Thymus (tissue), 14 donors: ENCODE data around the gene DCUN1D4. TPM values are rescaled to one million over a fixed set of nuclear protein-coding genes. Genes with fewer than 3 reads are reported as not detected.

Experiments
- DNase-seq, 9 donors: peaks; one replicate each; pipeline ENCODE4 v3.0.0-alpha.2; 2013; ENCODE audit warnings: low spot score in 9 of 9, low read depth in 6 of 9, missing footprints in 1 of 9
- H3K27ac ChIP-seq, 2 donors: one replicate each; pipeline ENCODE4 v1.5.1; 2013; ENCODE audit warnings: control low read depth in 1 of 2, low read depth in 1 of 2, low read length in 1 of 2, mild to moderate bottlenecking in 1 of 2, moderate library complexity in 1 of 2
- H3K27me3 ChIP-seq, 2 donors: one replicate each; pipeline ENCODE4 v1.5.1; 2013; ENCODE audit warnings: low read length in 1 of 2; ENCODE audit not compliant: control insufficient read depth in 2 of 2, insufficient read depth in 1 of 2
- H3K36me3 ChIP-seq, 2 donors: one replicate each; pipeline ENCODE4 v1.5.1; 2013; ENCODE audit warnings: low read length in 1 of 2, mild to moderate bottlenecking in 1 of 2, moderate library complexity in 1 of 2; ENCODE audit not compliant: control insufficient read depth in 2 of 2, insufficient read depth in 2 of 2
- H3K4me1 ChIP-seq, 2 donors: one replicate each; pipeline ENCODE4 v1.5.1; 2013; ENCODE audit warnings: low read length in 2 of 2; ENCODE audit not compliant: control insufficient read depth in 2 of 2, insufficient read depth in 2 of 2
- H3K4me3 ChIP-seq, 2 donors: one replicate each; pipeline ENCODE4 v1.5.1; 2013; ENCODE audit warnings: low read length in 2 of 2, control low read depth in 1 of 2, mild to moderate bottlenecking in 1 of 2
- H3K9me3 ChIP-seq, 2 donors: one replicate each; pipeline ENCODE4 v1.5.1; 2013; ENCODE audit warnings: low read length in 1 of 2, mild to moderate bottlenecking in 1 of 2; ENCODE audit not compliant: control insufficient read depth in 2 of 2, insufficient read depth in 1 of 2
- WGBS: extraction: QIAGEN DNeasy Blood & Tissue Kit; methylation state at CpG from one replicate; pipeline ENCODE4 v1.1.7; 2013; 5-methylcytosine and 5-hydroxymethylcytosine counted together
- long read RNA-seq, 10 donors: transcript quantifications; one replicate each; lab custom pipeline, GENCODE V29; 2026
- polyA plus RNA-seq: library from polyadenylated mRNA; stranded (reverse); fragments of 200-250 nt; gene quantifications from one replicate; pipeline ENCODE4 v1.2.3, GENCODE V29; 2013
- total RNA-seq: library from RNA; stranded (reverse); fragments of 120-200 nt; gene quantifications from one replicate; pipeline ENCODE4 v1.2.4, GENCODE V29; 2013
- donor health status: healthy.

DCUN1D4 gene
- total RNA-seq (17.0 TPM), polyA plus RNA-seq (24.1 TPM)
- long read RNA-seq, donor 1, full-length matches to known transcripts, result 2 of 2 reads
- long read RNA-seq, donor 1, partial matches to known transcripts, result 0 of 2 reads
- long read RNA-seq, donor 1, other reads (novel, unspliced or antisense), result 0 of 2 reads
- long read RNA-seq, donor 2, result 0 reads
- long read RNA-seq, donor 3, full-length matches to known transcripts, result 4 of 4 reads
- long read RNA-seq, donor 3, partial matches to known transcripts, result 0 of 4 reads
- long read RNA-seq, donor 3, other reads (novel, unspliced or antisense), result 0 of 4 reads
- long read RNA-seq, donor 4, partial matches to known transcripts, result 0 of 1 reads
- long read RNA-seq, donor 4, other reads (novel, unspliced or antisense), result 0 of 1 reads
- long read RNA-seq, donor 5, full-length matches to known transcripts, result 4 of 23 reads
- long read RNA-seq, donor 5, partial matches to known transcripts, result 19 of 23 reads
- long read RNA-seq, donor 5, other reads (novel, unspliced or antisense), result 0 of 23 reads
- long read RNA-seq, donor 6, full-length matches to known transcripts, result 5 of 5 reads
- long read RNA-seq, donor 6, partial matches to known transcripts, result 0 of 5 reads
- long read RNA-seq, donor 6, other reads (novel, unspliced or antisense), result 0 of 5 reads
- long read RNA-seq, donor 7, full-length matches to known transcripts, result 4 of 4 reads
- long read RNA-seq, donor 7, partial matches to known transcripts, result 0 of 4 reads
- long read RNA-seq, donor 7, other reads (novel, unspliced or antisense), result 0 of 4 reads
- long read RNA-seq, donor 8, full-length matches to known transcripts, result 1 of 1 reads
- long read RNA-seq, donor 8, partial matches to known transcripts, result 0 of 1 reads
- long read RNA-seq, donor 8, other reads (novel, unspliced or antisense), result 0 of 1 reads
- long read RNA-seq, donor 9, full-length matches to known transcripts, result 3 of 3 reads
- long read RNA-seq, donor 9, partial matches to known transcripts, result 0 of 3 reads
- long read RNA-seq, donor 9, other reads (novel, unspliced or antisense), result 0 of 3 reads
- long read RNA-seq, donor 10, full-length matches to known transcripts, result 1 of 1 reads
- long read RNA-seq, donor 10, partial matches to known transcripts, result 0 of 1 reads
- long read RNA-seq, donor 10, other reads (novel, unspliced or antisense), result 0 of 1 reads

- peak; percentile 72 to 97 (median 91) for DNase-seq
- Histone ChIP-seq H3K36me3 (no peaks in the 10 kb centered on the region), H3K27me3 (peaks cover 4 to 22% of the 10 kb centered on the region in 2 donors), H3K4me3 (peak within 1 kb of the TSS; percentile 67 to 88), H3K9me3 (peaks cover 0 to 5% of the 10 kb centered on the region in 2 donors), H3K4me1 (peaks cover 4 to 11% of the 10 kb centered on the region in 2 donors), H3K27ac (peak within 1 kb of the TSS; percentile 77 to 88)
- WGBS, result under 1% methylated on average over 68 of the region's 68 CpGs
Observed at GRCh38 chr4:51842554-51843308, at the start of gene DCUN1D4. Gene DCUN1D4, plus strand, starts transcription at chr4:51843153. Its CDS starts 90 bp downstream, at chr4:51843243.

- H3K9me3 ChIP-seq, result peaks cover 1 to 7% of the 10 kb centered on the region in 2 donors
- no peaks in the 10 kb centered on the region for H3K36me3 ChIP-seq
- no peaks in the 10 kb centered on the region for H3K27me3 ChIP-seq
- no peak for DNase-seq
- no peak overlapping the region for H3K4me3 ChIP-seq
- WGBS, result 92% methylated on average over 8 of the region's 8 CpGs
- H3K4me1 ChIP-seq, result no peaks in the 10 kb centered on the region
- no peak overlapping the region for H3K27ac ChIP-seq
Observed at GRCh38 chr4:51820443-51821234, 22.3 kb upstream of the DCUN1D4 start.

GRCh38 chr4:51825341-51825740 lies 17.6 kb upstream of the DCUN1D4 start:
- 71% methylated on average over 5 of the region's 5 CpGs for WGBS
- H3K27me3 ChIP-seq, result no peaks in the 10 kb centered on the region
- H3K4me3 ChIP-seq, result no peak overlapping the region
- no peaks in the 10 kb centered on the region for H3K4me1 ChIP-seq
- no peaks in the 10 kb centered on the region for H3K36me3 ChIP-seq
- DNase-seq, result no peak
- no peak overlapping the region for H3K27ac ChIP-seq
- no peaks in the 10 kb centered on the region for H3K9me3 ChIP-seq

GRCh38 chr4:51830156-51830720 lies 12.7 kb upstream of the DCUN1D4 start:
- no peaks in the 10 kb centered on the region for H3K36me3 ChIP-seq
- H3K4me3 ChIP-seq, result no peak overlapping the region
- no peaks in the 10 kb centered on the region for H3K9me3 ChIP-seq
- H3K27me3 ChIP-seq, result peaks cover 0 to 2% of the 10 kb centered on the region in 2 donors
- H3K4me1 ChIP-seq, result no peaks in the 10 kb centered on the region
- WGBS, result 82% methylated on average over 3 of the region's 3 CpGs
- no peak overlapping the region for H3K27ac ChIP-seq
- DNase-seq, result no peak

- H3K9me3 ChIP-seq, result no peaks in the 10 kb centered on the region
- WGBS, result 28% methylated on average over 3 of the region's 3 CpGs
- H3K27me3 ChIP-seq, result peaks cover 0 to 4% of the 10 kb centered on the region in 2 donors
- no peaks in the 10 kb centered on the region for H3K4me1 ChIP-seq
- DNase-seq, result peak in 5 of 9 donors; percentile 15 to 66 (median 23)
- no peak overlapping the region for H3K4me3 ChIP-seq
- no peaks in the 10 kb centered on the region for H3K36me3 ChIP-seq
- H3K27ac ChIP-seq, result no peak overlapping the region
Observed at GRCh38 chr4:51831133-51831532, 11.8 kb upstream of the DCUN1D4 start.

GRCh38 chr4:51833236-51833635 lies 9.7 kb upstream of the DCUN1D4 start:
- H3K27ac ChIP-seq, result no peak overlapping the region
- H3K4me1 ChIP-seq, result no peaks in the 10 kb centered on the region
- no peaks in the 10 kb centered on the region for H3K36me3 ChIP-seq
- no peaks in the 10 kb centered on the region for H3K9me3 ChIP-seq
- H3K27me3 ChIP-seq, result peaks cover 0 to 4% of the 10 kb centered on the region in 2 donors
- DNase-seq, result no peak
- H3K4me3 ChIP-seq, result no peak overlapping the region

GRCh38 chr4:51835079-51835478 lies 7.9 kb upstream of the DCUN1D4 start:
- no peak for DNase-seq
- WGBS, result 98% methylated on average over 1 of the region's 1 CpG
- Histone ChIP-seq H3K27ac (no peak overlapping the region), H3K9me3 (no peaks in the 10 kb centered on the region), H3K27me3 (peaks cover 0 to 4% of the 10 kb centered on the region in 2 donors), H3K36me3 (no peaks in the 10 kb centered on the region), H3K4me3 (no peak overlapping the region), H3K4me1 (no peaks in the 10 kb centered on the region)

- Histone ChIP-seq H3K27me3 (peaks cover 0 to 6% of the 10 kb centered on the region in 2 donors), H3K36me3 (no peaks in the 10 kb centered on the region), H3K27ac (no peak overlapping the region), H3K9me3 (no peaks in the 10 kb centered on the region), H3K4me1 (no peaks in the 10 kb centered on the region), H3K4me3 (no peak overlapping the region)
- WGBS, result 89% methylated on average over 1 of the region's 1 CpG
- DNase-seq, result no peak
Observed at GRCh38 chr4:51835855-51836254, 7.1 kb upstream of the DCUN1D4 start.
